ENCODE measurements around the gene PTPRF. TPM values are rescaled to one million over a fixed set of nuclear protein-coding genes. Genes with fewer than 3 reads are reported as not detected.

The PTPRF gene
- total and polyA plus RNA-seq, 11 donors, result 0.91 to 74.1 (median 5.8) TPM

DNA sequence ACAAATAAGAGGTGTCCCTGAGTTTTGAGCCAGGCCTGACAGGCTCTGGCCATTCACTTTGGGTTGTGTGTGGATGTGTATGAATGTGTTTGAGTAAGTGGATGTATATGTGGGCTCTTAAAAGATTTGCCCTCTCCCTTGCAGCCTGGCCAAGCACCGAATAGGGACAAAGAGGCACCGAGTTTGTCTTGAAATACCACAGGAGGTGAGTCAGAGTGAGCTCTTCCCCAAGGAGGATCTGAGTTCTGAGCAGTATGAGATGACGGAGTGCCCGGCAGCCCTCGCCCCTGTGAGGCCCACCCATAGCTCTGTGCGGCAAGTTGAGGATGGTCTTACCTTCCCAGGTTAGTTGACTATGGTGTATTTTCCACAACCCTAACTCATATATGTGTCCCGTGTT is 138.3 kb downstream of the PTPRF start:
- peaks cover 6 to 100% (median 100%) of the 10 kb centered on the region in 9 donors for H3K36me3 ChIP-seq
- H3K27ac ChIP-seq, result no peak overlapping the region
- intact Hi-C loops (cut with DNase I), result no loop called here
- no peak overlapping the region for H3K4me3 ChIP-seq
- TF ChIP-seq, protein P1, sequence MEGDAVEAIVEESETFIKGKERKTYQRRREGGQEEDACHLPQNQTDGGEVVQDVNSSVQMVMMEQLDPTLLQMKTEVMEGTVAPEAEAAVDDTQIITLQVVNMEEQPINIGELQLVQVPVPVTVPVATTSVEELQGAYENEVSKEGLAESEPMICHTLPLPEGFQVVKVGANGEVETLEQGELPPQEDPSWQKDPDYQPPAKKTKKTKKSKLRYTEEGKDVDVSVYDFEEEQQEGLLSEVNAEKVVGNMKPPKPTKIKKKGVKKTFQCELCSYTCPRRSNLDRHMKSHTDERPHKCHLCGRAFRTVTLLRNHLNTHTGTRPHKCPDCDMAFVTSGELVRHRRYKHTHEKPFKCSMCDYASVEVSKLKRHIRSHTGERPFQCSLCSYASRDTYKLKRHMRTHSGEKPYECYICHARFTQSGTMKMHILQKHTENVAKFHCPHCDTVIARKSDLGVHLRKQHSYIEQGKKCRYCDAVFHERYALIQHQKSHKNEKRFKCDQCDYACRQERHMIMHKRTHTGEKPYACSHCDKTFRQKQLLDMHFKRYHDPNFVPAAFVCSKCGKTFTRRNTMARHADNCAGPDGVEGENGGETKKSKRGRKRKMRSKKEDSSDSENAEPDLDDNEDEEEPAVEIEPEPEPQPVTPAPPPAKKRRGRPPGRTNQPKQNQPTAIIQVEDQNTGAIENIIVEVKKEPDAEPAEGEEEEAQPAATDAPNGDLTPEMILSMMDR (IDR thresholded peaks at IDR 0.05), result no peak
- no peak for TF ChIP-seq POLR2A (IDR thresholded peaks at IDR 0.05)
- peaks cover 0 to 5% (median 0%) of the 10 kb centered on the region in 12 donors for H3K4me1 ChIP-seq
- DNase-seq, result no peak
- no peaks in the 10 kb centered on the region for H3K9me3 ChIP-seq
- ATAC-seq, result no peak
- 91 to 95% (median 94%) methylated on average over 7 of the region's 7 CpGs for WGBS, 4 donors
- no peaks in the 10 kb centered on the region for H3K27me3 ChIP-seq

- Histone ChIP-seq H3K36me3 (peaks cover 6 to 100% (median 98%) of the 10 kb centered on the region in 9 donors), H3K4me1 (peaks cover 0 to 5% (median 0%) of the 10 kb centered on the region in 12 donors), H3K9me3 (no peaks in the 10 kb centered on the region), H3K27ac (no peak overlapping the region), H3K4me3 (no peak overlapping the region), H3K27me3 (no peaks in the 10 kb centered on the region)
- TF ChIP-seq POLR2A (IDR thresholded peaks at IDR 0.05), result no peak
- TF ChIP-seq, protein P1 (IDR thresholded peaks at IDR 0.05), result no peak
- intact Hi-C loops (cut with DNase I), result no loop called here
- 91 to 95% (median 94%) methylated on average over 5 of the region's 5 CpGs for WGBS, 4 donors
- ATAC-seq (no peak), DNase-seq (no peak)
Measured at GRCh38 chr1:43669878-43670277, 139.2 kb downstream of the PTPRF start.

DNA sequence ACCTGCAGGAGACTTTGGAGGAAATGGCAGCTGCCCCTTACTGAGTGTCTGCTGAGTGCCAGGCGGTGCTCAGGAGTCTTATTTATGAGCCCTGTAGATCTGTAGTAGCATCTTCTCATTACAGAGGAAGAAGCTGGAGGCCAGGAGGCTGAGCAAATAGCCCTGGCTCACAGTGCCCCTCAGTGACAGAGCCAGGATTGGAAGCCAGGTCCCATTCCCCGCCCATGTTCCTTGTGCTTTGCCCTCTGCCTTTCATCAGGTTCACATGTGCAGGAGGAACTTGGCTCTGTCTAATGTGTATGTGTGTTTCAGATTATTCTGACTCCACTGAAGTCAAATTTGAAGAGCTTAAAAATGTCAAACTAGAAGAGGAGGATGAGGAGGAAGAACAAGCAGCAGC is 140.5 kb downstream of the PTPRF start:
- ATAC-seq, result peak; percentile 58 to 88 (median 74)
- no peak overlapping the region for H3K27ac ChIP-seq
- intact Hi-C loops (cut with DNase I), result no loop called here

DNA sequence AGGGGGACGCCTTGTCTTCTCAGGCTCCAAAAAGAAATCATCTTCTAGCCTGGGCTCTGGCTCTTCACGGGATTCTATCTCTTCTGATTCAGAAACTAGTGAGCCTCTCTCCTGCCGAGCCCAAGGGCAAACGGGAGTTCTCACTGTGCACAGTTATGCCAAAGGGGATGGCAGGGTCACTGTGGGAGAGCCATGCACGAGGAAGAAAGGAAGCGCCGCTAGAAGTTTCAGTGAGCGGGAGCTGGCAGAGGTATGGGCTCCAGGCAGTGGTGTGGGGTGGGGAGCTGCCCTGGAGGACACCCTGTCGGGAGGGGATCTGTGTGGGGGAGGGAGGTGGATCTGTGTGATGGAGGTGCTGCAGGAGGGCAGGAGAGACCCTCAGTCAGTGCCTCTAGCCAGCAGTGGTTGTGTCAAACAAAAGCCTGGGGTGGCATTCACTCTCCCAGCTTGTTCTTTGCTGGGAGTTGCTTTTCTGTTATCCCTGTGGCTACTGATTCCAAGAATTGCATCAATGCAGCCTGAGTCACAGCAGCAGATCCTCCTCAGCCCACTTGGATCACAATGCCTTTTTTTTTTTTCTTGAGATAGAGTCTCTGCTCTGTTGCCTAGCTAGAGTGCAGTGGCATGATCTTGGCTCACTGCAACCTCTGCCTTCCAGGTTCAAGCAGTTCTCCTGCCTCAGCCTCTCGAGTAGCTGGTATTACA is 141.1 kb downstream of the PTPRF start:
- Histone ChIP-seq H3K9me3 (no peaks in the 10 kb centered on the region), H3K4me1 (peaks cover 0 to 5% (median 0%) of the 10 kb centered on the region in 12 donors), H3K27ac (no peak overlapping the region), H3K27me3 (no peaks in the 10 kb centered on the region), H3K4me3 (no peak overlapping the region), H3K36me3 (peaks cover 2 to 100% (median 98%) of the 10 kb centered on the region in 9 donors)
- no peak for DNase-seq
- WGBS, 4 donors, result 74 to 88% (median 83%) methylated on average over 10 of the region's 10 CpGs
- peak; percentile 19 to 56 (median 37) for ATAC-seq
- intact Hi-C loops (cut with DNase I), result no loop called here
- TF ChIP-seq, protein P1 (IDR thresholded peaks at IDR 0.05), result no peak
- no peak for TF ChIP-seq POLR2A (IDR thresholded peaks at IDR 0.05)

More for the DNA sequence above, 140.5 kb downstream of the PTPRF start:
- H3K27me3 ChIP-seq, result no peaks in the 10 kb centered on the region
- WGBS, 4 donors, result 74 to 95% (median 93%) methylated on average over 2 of the region's 2 CpGs
- no peak for TF ChIP-seq POLR2A (IDR thresholded peaks at IDR 0.05)
- TF ChIP-seq, protein P1 (IDR thresholded peaks at IDR 0.05), result no peak
- no peaks in the 10 kb centered on the region for H3K9me3 ChIP-seq
- H3K4me3 ChIP-seq, result no peak overlapping the region
- H3K36me3 ChIP-seq, result peaks cover 2 to 100% (median 98%) of the 10 kb centered on the region in 9 donors
- no peak for DNase-seq
- peaks cover 0 to 5% (median 0%) of the 10 kb centered on the region in 12 donors for H3K4me1 ChIP-seq
